HG03378 (cell line): ENCODE results near the gene C5AR2.
"Not testable (repeated sequence)": the region's sequence is repeated elsewhere in the genome, so short reads cannot be mapped to it uniquely, and the experiment has no call there.

ENCODE experiments used
- ATAC-seq: cut with Tn5 transposase; IDR thresholded peaks from one replicate; pipeline ENCODE4 v1.9.1; 2021; ENCODE audit warnings: mild to moderate bottlenecking, moderate library complexity; ENCODE audit not compliant: unreplicated experiment

The C5AR2 gene

GRCh38 chr19:47331931-47332547 is at the start of gene C5AR2:
Gene C5AR2 (plus strand): TSS chr19:47332175. CDS start chr19:47340800, 8,625 bp downstream.
- ATAC-seq = no peak

GRCh38 chr19:47283405-47284059 is 48.4 kb upstream of the C5AR2 start:
- no peak for ATAC-seq

GRCh38 chr19:47284324-47284899 is 47.6 kb upstream of the C5AR2 start:
- no peak for ATAC-seq

DNA sequence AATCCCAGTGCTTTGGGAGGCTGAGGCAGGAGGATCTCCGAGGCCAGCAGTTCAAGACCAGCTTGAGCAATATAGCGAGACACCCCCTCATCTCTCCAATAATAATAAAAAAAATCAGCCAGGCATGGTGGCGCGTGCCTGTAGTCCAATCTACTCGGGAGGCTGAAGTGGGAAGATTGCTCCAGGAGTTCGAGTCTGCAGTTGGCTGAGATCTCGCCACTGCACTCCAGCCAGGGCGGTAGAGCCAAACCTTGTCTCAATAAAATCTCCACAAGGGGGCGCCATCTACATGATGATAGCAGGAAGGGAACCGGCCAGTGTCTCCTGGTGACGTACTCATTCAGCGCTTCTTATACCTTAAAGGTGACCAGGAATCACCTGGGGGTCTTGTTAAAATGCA is 35.9 kb upstream of the C5AR2 start:
- ATAC-seq = no peak

DNA sequence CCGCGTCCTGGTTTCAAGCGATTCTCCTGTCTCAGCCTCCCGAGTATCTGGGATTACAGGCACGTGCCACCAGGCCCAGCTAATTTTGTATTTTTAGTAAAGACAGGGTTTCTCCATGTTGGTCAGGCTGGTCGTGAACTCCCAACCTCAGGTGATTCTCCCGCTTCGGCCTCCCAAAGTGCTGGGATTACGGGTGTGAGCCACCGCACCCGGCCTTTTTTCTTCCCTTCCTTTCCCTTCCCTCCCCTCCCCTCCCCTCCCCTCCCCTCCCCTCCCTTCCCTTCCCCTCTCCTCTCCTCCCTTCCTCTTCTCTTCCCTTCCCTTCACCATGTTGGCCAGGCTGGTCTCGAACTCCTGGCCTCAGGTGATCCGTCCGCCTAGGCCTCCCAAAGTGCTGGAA is 31.1 kb upstream of the C5AR2 start:
- not testable (repeated sequence) for ATAC-seq

GRCh38 chr19:47302249-47302648 is 29.7 kb upstream of the C5AR2 start:
- no peak for ATAC-seq

- no peak for ATAC-seq
Measured at GRCh38 chr19:47303966-47304365, 28.0 kb upstream of the C5AR2 start.

DNA sequence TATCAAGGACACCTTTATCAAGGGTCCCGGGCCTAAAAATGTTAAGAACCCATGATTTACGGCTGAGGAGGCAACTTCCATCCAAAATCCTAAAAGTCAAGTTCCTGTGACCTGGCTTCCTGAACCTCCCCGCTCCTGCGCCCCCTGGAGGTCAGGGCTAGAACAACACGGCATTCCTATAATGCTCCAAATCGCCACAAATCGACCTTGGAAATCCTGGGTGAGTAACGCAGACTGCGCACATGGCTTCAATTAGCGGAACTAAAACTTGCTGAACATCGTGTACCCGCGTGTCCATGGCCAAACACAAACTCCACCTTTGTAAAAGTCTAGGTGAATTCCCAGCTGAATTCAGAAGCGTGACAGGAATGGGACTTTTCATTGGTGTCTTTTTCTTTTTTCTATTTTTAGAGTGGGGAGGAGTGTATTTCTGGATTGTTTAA is 26.6 kb upstream of the C5AR2 start:
- no peak for ATAC-seq

DNA sequence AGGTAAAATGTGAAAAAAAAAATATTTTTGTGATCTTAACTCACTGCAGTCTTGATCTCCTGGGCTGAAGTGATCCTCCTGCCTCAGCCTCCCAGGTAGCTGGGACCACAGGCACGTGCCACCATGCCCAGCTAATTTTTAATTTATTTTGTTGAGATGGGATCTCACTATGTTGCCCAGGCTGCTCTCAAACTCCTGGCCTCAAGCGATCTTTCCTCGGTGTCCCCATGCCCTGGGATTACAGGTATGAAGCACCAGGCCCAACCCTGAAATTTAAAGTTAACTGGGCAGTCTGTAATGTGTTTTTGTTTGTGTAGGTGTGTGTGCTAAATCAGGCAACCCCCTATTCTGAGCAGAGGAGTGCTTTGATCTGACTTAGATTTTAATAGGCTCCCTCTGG is 25.7 kb upstream of the C5AR2 start:
- no peak for ATAC-seq

- ATAC-seq = no peak
Measured at GRCh38 chr19:47309038-47309437, 22.9 kb upstream of the C5AR2 start.

DNA sequence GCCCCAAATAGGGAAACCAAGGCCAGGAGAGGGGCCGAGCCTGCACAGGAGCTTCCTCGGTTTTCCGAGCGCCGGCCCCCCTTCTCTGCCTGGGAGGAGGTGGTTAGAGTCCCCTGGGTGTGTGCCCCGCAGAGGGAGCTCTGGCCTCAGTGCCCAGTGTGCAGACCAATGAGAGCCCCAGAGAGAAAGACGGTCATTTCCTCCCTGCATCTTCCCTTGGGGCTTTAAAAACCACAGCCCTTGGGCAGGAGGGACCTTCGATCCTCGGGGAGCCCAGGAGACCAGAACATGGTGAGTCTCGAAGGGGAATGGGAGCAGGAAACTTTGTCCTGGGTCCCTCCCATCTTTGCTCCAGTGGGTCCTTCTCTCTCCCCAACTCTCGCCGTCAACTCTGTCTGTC is 22.4 kb upstream of the C5AR2 start, which contains the start of gene C5AR1:
C5AR1 (plus strand) TSS at position 254 of the 400 bp plus-strand sequence; CDS start at position 289, 35 bp downstream.
- ATAC-seq = no peak

- no peak for ATAC-seq
Measured at GRCh38 chr19:47310323-47310722, 21.7 kb upstream of the C5AR2 start.

- ATAC-seq = no peak
Measured at GRCh38 chr19:47310819-47311218, 21.2 kb upstream of the C5AR2 start.

DNA sequence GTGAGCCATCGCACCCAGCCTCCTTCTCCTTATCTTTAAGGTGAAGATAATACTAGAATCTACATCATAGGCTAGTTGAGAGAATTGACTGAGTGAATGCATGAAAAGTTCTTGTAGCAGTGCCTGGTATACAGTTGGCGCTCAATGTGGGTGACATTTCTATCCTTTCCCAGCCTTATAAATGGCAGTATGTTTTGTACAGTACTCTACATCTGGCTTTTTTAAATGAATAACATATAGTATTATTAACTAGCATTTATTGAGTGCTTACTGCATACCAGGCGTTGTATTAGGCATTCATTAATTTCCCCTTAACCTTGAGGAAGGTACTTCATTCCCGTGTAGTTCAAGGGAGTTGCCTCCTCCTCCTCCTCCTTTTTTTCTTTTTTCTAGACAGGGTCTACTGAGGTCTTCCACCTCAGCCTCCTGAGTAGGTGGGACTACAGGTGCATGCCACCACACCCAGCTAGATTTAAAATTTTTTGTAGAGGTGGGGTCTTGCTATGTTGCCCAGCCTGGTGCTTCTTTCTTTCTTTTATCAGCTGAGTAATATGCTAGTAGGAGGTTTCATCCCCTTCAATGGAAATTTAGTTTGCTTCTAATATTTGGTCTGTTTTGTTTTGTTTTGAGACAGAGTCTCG is 19.5 kb upstream of the C5AR2 start:
- ATAC-seq = no peak

DNA sequence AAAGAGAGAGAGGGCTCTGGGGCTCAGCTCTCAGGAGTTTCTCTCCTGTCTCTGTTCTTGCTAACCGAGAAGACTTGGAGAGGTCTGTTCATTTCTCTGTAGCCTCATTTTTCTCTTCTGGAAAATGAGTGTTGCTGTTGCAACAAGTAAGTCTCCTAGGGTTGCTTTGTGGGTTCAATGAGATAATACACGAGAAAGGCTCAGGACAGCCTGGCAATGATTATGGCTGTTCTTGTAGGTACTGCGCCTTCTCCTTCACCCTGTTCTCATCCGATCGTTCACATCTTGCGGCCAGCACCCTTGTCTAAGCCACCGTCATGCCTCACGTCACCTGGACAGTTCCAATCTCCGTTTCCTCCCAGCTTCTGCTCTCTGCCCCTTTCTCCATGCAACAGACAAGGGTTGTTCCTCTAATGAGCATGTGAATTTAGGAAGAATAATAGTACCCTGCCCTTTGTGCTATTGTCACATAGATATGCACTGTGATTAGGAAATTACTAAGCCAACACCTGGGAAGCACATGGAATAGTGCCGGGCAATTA is 18.1 kb upstream of the C5AR2 start:
- no peak for ATAC-seq

DNA sequence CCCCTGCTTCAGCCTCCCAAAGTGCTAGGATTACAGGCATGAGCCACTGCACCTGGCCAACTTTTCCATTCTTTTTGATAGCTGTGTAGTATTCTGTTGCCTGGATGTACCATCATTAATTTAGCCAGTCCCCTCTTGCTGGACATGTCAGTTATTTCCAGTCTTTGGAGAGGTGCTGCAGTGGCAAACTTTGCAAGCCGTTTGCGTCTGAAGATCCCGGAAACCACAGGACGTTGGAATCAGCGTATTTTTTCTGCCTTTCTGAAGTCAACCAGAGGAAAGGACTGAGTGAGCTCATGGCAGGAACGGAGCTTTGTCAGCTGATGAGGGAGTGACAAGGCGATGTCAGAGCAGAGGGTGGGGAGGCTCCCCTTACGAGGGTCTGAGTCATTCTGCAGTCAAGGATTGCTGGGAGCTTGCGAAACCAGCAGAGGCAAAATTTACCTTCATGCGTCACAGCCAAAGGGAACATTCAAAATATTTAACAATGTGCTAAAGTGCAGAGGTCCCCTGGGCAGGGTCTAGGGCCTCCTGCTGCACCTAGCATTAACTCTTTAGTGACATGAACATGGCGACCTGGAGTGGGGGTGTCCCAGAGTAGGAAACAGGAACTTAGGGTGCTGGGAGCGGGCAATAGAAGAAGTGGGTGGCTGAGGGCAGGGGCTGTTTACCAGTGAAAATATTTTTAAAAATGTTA is 16.7 kb upstream of the C5AR2 start:
- ATAC-seq = no peak

GRCh38 chr19:47316513-47316912 is 15.5 kb upstream of the C5AR2 start:
- ATAC-seq = no peak

DNA sequence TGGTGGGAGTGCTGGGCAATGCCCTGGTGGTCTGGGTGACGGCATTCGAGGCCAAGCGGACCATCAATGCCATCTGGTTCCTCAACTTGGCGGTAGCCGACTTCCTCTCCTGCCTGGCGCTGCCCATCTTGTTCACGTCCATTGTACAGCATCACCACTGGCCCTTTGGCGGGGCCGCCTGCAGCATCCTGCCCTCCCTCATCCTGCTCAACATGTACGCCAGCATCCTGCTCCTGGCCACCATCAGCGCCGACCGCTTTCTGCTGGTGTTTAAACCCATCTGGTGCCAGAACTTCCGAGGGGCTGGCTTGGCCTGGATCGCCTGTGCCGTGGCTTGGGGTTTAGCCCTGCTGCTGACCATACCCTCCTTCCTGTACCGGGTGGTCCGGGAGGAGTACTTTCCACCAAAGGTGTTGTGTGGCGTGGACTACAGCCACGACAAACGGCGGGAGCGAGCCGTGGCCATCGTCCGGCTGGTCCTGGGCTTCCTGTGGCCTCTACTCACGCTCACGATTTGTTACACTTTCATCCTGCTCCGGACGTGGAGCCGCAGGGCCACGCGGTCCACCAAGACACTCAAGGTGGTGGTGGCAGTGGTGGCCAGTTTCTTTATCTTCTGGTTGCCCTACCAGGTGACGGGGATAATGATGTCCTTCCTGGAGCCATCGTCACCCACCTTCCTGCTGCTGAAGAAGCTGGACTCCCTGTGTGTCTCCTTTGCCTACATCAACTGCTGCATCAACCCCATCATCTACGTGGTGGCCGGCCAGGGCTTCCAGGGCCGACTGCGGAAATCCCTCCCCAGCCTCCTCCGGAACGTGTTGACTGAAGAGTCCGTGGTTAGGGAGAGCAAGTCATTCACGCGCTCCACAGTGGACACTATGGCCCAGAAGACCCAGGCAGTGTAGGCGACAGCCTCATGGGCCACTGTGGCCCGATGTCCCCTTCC is 11.8 kb upstream of the C5AR2 start:
- ATAC-seq = no peak

DNA sequence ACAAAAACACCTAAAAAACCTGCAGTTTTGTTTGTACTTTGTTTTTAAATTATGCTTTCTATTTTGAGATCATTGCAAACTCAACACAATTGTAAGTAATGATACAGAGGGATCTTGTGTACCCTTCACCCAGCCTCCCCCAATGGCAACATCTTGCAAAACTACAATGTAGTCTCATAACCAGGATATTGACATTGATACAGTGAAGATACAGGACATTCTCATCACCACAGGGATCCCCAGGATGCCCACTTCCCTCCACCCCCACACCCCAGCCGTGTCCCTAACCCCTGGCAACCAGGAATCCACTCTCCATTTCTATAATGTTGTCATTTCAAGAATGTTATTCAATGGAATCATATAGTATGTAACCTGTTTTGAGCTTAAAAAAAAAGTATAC is 10.3 kb upstream of the C5AR2 start:
- ATAC-seq = no peak

- ATAC-seq = no peak
Measured at GRCh38 chr19:47322058-47322457, 9.9 kb upstream of the C5AR2 start.
